Right kidney (tissue), 1 donor: Measurements from ENCODE around the gene BAZ2A.

Experiments used
- DNase-seq: peaks from one replicate; pipeline ENCODE4 v3.0.0-alpha.2; 2016

Gene BAZ2A

DNA sequence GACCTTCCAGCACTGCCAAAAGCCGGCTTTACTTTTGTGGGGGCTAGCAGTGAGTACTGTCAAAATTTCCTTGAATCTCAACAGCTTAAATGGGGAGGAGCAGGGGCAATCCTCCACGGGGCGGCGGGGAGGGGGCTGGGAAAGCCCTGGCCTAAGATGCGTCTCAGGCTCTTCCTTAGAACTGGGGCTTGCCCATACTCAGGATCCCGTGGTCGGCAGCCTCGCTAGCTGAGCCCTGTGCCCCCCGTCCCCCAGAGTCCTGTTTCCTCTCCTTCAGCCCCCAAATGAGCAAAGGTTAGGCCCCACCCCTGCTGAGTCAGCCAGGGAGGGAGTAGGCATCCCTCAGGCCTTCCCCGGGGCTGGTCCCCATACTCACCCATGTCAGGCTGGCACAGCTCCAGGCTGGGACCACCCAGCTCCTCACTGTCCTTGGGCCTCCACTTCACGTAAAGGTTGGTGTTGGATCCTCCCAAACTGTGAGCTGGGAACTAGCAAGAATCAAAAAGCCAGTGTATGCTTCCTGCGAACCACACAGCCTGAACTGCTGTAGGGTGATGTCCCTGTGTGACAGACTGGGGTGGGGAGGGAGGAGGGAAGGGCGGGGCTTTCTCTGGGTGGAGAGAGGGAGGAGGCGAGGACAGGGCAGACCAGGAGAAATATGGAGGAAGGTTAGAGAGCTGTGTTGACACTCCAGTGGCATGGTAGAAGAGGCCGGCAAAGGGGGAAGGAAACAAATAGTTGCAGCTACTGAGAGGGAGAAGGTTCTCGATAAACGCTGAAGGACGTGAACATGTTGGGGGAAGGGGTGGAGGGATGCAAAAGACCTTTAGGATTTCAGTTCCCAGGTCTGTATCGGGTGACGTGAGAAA is 5.9 kb upstream of the BAZ2A start:
- peak; percentile 87 for DNase-seq

DNA sequence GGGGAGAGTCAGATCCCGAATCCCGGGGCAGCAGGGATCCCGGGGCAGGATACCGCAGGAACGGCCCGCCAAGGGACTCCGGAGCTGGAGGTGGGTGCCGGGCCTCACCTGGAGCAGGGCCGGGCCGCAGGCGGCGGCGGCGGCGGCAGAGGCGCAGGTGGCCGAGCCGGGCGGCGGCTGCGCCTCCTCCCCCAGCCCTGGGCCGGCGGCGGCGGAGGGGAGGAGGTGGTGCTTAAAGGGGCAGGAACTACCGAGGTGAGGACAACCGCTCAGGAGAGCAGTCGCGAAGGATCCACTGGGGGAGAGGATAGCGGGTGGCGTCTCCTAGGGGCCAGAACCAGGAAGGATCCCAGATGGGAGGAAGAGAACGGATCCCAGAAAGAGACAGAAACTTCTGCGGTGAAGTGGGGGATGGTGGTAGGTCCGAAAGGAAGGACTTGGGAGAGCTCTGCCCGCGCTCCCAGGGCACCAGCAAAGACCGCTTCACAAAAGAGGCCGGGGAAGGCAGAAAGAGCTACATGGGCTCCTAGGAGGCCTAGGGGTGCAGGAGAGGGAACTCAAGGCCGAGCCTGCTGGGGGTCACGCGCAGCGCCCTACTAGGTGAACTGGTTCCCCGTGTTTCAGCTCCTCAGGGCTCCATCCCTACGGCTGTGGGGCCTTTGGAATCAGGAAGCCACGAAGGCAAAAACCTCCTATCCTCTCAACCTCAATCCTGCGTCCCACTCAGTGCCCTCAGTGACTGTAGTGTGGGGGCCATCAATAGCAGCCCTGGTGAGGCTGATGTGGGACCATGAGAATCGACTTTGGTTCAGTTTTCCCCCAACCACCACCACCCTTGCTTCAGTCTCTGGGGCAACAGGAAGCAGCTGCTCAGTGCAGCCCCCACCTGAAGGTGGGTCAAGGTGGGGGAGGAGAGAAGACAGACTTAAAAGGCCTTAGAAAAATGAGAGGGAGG is 5.0 kb upstream of the BAZ2A start:
- peak; percentile 80 for DNase-seq

DNA sequence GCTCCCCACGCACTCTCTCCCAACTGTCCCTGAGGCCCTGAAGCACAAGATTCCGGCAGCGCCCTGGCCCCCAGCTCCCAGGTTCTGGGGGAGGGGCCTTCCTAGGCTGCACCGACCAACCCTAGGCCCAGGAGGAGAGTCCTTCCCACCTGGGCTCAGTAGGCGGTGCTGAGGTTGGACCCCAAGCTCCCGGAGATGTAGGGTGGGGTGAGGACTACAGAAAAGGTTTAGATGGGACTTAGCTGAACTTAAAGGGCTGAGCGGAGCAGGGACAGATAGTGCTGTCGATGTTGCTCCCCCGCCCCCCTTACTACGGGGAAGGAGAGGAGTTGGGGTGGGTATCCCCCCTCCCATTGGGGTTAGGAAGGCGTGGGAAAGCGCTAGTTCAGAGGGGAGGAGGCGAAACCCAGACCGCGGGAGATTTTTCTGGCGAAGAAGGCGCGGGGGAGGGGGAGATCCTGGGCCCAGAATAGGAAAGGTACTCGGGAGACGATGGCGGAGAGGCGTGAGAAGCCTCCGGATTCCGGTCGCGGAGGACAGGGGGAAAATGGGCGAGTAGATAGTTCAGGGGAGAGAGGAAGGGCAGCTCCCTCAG is 4.2 kb upstream of the BAZ2A start:
- DNase-seq = no peak

DNA sequence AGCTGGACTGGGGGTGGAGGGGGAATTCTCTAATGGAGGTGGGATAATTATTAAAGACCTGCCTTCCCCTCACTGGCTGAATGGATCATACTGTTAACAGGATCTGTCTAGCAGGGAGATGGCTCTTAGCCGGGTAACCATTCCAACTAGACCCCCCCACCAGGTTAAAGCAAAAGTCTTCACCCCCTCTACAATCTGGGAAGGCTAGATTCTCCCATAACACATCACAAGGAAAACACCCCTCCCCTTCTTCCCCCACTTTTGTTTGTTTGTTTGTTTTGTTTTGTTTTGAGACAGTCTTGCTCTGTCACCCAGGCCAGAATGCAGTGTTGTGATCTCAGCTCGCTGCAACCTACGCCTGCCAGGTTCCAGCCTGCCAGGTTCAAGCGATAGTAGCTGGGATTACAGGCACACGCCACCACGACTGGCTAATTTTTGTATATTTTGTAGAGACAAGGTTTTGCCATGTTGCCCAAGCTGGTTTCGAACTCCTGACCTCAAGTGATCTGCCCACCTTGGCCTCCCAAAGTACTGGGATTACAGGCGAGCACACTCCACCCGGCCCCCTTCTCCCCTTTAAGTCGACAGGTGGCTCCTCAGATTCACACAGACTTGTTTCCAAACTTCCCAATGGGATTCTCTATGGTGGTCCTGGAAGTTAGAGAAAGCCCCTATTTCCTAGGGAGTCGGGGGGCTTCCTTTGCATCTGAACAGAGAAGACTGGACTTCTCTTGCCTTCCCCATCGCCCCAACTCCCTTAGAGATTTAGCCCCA is 3.5 kb upstream of the BAZ2A start:
- DNase-seq = peak; percentile 15

DNA sequence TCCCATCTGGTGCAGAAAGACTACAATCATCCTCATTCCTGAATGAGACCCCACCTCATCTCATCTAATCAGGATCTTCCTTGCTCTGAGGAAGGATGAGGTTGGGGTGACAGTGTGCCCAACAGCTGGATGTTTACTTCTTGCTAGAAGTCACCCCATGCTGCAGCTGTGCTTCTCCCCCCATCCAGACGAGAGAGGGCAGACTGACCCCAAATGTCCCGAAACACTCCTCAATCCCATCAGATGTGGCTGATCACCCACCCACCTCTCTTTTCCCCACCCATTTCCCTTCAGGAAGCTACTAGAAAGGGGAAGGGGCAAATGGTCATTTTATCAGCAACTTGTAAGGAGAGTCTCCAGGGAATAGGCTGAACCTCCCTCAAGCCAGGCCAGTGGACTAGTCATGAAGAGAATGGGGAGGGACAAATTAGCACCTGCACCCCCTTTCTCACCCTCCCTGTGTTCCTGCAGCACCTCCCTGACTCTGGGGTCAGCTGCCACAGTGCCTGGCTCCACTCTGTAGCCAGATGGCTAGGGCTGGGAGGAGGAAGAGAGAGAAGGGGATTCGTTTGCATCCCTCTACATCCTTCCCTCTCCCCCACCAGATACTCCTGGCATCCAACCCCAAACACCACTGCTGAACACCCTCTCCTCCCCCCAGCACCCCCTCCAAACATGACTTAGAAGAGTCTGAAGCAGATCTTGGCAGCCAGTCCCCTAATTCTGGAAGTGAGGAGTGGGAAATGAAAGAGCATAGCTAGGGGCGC is 2.8 kb upstream of the BAZ2A start:
- DNase-seq = peak; percentile 10

DNA sequence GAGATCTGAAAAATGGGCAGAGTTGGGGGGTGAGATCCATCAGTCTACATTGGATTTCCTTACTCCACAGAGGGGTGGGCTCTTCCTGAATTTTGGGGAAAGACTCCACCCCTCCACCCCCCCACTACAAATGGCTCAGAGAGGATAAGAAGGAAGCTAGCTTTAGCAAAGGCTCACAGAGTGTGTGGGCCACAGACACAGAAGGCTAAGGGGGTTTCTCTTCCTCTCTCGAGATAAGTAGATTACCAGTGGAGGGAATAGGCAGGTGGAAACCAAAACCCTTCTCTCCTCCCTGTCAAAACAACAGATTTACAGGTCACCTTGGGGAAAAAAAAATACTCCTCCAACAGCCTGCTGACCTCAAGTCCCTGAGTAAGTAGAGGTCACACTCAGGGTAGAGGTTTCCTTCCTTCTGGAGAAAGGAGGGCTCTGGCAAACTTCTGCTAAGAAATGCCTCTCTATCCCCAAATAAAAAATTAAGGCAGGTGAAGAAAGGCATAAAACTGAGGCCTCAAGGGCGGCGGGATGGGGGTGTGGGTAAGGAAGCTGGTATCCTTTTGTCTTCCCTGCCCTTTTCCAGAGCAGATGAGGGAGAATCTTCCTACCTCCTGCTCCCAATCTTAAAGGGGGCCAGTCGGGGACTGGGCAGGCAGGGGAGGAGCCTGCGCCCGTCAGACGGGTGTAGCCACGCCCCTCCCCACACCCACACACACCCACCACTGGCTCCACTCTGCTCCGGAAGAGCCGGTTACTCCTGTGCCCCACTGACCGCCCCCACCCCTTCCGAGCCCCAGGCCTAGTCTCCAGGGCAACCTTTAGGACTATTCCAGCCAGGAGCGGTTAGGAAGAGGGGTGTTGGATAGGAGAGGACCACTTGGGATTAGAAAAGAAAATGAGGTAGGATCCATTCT is 1.9 kb upstream of the BAZ2A start:
- DNase-seq = peak; percentile 58

DNA sequence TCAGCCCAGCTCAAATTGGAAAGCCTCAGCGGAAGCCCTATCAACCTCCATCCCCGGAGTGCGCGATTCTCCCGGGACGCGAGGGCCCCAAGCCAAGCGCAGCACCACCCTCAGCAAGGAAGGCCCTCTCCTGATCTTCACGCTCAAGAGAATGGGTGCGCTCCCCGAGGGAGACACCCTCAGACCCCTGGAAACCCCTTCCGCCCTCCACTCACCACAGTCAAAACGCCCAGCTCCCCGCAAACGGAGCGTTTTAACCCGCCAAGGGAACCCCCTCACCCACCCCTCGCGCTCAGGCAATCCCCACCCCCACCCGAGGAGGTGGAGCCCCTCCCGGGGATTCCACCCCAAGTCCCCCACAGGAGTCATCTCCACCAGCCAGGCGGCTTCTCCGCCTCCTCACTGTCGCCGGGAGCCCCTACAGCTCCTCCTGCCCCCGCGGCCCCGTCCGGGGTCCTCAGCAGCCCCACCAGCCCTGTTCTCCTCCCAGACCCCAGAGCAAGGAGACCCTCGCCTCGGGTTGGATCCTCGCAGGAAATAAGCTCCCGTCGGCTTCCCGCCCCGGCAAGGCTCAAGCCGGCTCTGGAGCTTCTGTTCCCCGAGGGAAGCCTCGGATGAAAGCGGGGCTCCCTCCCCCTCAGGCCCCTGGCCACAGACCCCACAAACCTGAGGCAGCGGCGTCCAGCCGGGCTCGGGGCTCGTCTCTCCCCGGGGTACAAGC is 507 bp downstream of the BAZ2A start:
- peak; percentile 62 for DNase-seq

DNA sequence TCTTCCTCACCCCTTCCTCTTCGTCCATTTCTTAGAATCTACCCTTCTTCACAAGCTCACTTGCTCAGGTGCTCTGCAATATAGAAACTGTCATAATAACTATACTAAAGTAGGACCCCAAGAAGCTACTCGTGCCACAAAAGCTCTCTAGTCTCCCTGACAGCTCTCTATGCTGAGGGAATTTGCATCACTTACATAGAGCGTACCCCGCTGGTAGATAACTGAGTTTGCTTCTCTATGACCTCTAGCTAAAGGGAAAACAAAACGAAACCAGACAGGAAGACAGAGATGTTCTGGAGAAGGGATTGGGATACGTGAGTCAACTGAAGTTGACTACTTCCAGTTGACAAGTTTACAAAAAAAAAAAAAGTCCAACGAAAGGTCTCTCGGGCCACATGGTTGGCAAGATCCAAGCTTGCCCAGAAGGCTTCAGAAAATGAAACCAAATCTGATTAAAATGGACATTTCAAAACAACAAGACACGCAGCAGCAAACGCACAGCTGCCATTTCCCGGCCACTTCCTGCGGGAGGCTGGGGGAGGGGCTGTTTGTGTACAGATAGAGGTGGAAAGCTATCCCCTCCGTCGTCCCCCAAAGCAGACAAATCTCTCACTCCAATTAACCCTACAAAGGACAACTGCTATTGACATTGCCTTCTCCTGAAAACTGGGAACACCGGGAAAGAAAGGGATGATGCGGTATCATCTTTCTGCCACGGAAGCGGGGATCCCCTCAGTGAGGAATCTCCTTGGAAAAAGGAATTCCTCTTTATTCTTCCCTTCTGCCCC is 1.3 kb downstream of the BAZ2A start:
- peak; percentile 51 for DNase-seq

DNA sequence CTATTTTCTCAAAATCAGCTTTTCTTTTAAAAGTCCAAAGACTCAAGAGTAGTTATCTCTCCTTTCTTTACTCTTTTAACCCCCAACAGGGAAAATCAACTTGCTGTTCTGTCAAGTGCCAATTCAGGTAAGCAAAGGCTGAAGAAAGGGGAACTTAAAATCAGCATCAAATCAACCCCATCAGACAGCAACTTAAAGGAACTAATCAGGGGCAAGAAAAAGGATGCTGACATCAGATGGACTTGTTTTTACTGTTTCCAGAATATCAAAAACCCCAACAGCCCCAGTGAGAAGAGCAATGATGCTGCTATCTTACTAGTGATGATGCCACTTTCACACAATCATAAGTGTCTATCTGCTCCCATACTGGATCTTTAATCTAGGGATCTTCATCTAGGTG is 3.4 kb downstream of the BAZ2A start:
- no peak for DNase-seq

DNA sequence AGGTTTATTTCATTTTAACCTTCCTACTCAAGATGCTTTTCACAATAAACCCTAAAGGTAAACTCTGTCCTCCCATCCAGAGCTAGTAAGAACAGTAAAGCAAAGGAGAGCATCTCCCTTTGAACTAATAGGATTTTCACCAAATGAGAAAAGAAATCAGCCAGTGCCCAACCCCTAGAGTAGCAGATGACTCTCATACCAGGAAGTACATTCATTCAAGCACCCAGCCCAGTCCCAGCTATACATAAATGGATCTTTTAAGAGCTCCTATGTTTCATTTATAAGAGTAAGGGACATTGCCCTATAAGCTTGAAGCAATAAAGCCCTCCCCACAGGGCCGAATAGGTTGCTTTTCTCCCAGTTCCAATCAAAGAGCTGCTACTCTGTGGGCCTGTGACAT is 7.6 kb downstream of the BAZ2A start:
- no peak for DNase-seq

DNA sequence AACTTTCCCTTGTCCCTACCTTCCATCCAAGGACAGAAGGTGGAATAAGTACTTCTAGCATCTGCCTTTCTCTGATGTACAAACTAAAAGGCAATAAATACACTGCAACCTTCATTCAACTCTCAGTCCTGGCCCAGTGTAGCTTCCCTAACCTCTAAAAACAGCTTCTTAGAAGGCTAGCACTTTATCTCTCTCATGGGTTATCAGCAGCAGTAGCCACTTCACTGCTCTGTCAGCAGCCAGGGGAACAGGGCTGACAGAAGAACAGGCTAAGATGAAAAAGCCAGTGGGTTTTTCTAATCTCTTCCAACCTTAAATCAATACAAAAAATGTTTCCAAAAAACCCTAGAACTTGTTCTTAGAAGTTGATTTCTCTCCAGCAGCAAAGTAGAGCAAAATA is 13.2 kb downstream of the BAZ2A start:
- DNase-seq = no peak

DNA sequence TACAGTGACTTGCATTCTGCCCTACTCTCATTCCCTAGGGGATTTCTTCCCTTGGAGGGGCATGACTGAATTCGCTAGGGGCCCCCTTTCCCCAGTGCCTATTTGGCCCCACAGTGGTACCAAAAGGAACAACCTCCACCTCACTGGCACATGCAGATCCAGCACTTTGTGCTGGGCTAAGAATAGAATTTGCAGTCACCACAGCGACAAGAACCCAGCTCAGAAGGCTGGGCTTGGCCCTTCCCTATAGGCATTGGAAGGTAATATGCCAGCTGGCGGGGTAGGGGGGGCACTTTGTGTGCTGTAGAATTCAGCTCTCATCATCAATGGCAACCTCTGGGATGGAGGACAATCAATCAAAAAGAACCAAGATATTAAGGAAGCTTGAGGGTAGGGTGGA is 13.9 kb downstream of the BAZ2A start:
- DNase-seq = no peak

DNA sequence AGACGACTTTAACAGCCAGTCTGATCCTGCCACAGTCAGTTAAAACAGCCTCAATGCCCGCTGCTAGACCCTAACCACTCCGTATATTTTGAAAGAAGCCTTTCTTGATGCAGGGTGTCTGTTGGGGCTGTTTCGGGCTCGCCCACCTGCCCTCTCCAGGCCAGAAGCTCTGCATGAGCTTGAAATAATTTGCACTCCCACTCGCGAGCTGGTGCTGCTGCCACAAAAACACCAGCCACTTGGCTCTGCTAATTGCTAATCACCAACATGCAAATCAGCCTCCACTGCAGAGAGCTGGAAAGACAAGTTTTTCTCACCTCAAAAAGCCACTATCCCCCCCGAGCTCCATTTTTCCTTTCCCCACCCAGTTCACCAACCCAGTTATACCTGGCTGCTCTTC is 15.5 kb downstream of the BAZ2A start:
- no peak for DNase-seq

DNA sequence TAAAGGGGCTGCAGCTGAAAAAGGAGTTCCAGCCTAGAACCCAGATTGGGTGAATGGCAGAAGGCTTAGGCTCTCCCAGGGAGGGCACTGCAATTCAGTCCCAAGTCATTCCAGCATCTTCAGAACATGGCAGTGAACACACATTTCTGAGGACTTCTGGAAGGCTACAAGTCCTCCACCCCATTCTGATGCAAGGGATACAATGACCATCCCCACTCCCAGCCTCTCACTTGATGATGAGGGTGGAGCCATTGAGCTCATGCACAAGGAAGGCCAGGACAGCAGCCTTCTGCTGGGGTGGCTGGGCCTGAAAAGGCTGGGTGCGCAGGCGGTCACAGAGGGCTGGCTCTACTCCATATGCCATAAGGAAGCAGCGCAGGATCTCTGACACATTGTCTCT is 25.8 kb downstream of the BAZ2A start:
- DNase-seq = no peak

DNA sequence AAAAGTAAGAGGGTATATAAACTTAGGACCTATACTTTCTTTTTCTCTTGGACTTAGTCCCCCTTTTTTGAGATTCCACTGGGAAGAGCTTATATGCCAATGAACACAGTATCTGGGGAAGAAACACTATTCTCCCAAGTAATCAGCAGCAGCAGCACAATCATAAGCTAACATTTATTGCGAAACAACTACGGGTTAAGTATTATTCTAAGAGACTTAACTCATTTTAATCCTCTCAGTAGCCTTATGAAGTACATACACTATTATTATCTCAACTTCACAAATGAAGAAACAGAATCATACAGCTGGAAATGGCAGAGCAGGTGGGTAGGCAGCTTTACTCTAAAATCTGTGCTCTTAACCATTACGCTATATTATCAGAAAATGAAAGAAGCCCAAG is 27.9 kb downstream of the BAZ2A start:
- no peak for DNase-seq

DNA sequence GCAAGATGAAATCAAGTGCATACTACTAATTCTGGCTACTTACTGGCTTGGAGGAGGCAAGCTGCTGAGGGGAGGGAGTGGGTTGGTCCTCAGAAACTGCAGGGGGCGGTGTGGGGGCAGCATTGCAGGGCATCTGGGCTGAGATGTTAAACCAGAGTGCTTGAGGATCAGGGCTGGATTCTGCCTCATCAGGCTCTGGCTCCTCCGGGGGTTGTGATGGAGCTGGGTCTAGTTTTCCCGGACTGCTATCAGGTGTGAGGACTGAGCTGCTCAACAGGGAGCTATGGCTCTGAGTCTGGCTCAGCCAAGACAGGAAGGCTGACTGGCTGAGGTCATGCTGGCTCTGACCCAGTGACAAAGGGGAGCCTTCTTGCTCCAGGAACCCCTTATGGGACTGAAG is 28.6 kb downstream of the BAZ2A start:
- DNase-seq = no peak

DNA sequence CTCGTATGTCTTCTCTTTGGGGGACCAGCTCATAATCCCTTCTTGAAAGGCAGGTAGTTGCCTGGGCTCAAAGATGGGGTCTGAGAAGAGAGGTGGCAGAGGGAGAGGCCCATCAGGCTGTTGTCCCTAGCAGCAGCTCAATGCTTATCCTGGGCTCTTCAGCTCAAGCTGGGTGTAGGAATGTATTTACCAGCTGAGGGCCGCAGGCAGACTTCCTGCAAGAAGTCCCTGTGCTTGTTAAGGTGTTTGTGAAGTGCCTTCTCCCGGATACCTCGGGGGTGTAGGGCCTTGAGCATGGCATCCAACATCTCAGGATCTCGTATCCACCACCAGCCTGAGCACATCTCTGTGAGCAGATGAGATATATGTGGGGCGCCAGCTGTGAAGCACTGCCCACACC is 29.4 kb downstream of the BAZ2A start:
- no peak for DNase-seq

DNA sequence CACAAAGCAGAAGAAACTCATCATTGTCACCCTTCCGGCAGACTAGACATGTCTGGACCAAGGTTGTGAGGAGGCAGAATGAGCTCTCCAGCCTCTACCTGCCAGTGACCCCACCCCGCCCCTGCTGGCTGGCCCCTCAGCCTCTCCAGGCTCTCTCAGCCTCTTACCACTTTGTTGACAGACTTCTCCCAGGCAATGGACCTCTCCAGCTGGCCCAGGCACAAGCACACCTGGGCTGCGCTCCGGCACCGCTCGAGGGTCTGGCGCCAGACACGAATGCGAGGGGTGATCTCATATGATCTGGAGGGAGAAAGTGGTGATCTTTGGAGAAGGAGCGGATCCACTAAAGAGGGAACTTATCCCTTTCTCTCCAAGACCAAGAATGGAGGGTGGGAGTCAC is 30.3 kb downstream of the BAZ2A start:
- DNase-seq = no peak

DNA sequence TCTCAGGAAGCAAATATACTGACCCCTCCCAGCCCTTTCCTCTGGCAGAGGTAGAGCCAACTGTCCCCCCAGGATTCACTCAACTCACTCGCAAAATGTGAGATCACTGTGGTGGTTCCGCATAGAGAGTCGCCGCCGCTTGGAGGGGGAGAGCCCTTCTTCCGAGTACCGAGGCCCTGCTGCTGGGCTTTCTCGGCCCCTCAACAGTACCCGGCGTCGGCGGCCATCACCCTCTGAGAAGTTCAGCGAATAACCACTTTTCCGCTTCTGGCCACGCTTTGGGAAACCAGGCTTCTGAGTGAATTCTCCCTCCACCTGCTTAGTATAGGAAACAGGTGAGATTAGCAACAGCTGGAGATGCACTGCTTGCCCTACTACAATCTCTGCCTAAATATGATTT is 31.1 kb downstream of the BAZ2A start:
- no peak for DNase-seq
